ENCODE data around the gene WBP1.

- TF ChIP-seq ESRRG (CRISPR knock-in tag; IDR thresholded peaks at IDR 0.05) (no peak), ZC3H10 (CRISPR knock-in tag; IDR thresholded peaks at IDR 0.05) (no peak), ARNTL (CRISPR knock-in tag; IDR thresholded peaks at IDR 0.05; ENCODE audit: borderline replicate concordance, low read depth) (no peak), TOX (CRISPR knock-in tag; IDR thresholded peaks at IDR 0.05; ENCODE audit: borderline replicate concordance) (no peak), ZFP30 (CRISPR knock-in tag; IDR thresholded peaks at IDR 0.05) (no peak), ZNF565 (CRISPR knock-in tag; conservative IDR thresholded peaks at IDR 0.05; ENCODE audit: low read depth) (no peak), PATZ1 (CRISPR knock-in tag; IDR thresholded peaks at IDR 0.05; ENCODE audit: borderline replicate concordance) (no peak), CSDC2 (CRISPR knock-in tag; IDR thresholded peaks at IDR 0.05) (no peak), ZFP3 (CRISPR knock-in tag; IDR thresholded peaks at IDR 0.05) (no peak), ZNF70 (CRISPR knock-in tag; IDR thresholded peaks at IDR 0.05) (no peak), SNAI2 (CRISPR knock-in tag; IDR thresholded peaks at IDR 0.05) (no peak), TCF4 (CRISPR knock-in tag; IDR thresholded peaks at IDR 0.05; ENCODE audit: borderline replicate concordance) (no peak)
- TF ChIP-seq, protein P1, sequence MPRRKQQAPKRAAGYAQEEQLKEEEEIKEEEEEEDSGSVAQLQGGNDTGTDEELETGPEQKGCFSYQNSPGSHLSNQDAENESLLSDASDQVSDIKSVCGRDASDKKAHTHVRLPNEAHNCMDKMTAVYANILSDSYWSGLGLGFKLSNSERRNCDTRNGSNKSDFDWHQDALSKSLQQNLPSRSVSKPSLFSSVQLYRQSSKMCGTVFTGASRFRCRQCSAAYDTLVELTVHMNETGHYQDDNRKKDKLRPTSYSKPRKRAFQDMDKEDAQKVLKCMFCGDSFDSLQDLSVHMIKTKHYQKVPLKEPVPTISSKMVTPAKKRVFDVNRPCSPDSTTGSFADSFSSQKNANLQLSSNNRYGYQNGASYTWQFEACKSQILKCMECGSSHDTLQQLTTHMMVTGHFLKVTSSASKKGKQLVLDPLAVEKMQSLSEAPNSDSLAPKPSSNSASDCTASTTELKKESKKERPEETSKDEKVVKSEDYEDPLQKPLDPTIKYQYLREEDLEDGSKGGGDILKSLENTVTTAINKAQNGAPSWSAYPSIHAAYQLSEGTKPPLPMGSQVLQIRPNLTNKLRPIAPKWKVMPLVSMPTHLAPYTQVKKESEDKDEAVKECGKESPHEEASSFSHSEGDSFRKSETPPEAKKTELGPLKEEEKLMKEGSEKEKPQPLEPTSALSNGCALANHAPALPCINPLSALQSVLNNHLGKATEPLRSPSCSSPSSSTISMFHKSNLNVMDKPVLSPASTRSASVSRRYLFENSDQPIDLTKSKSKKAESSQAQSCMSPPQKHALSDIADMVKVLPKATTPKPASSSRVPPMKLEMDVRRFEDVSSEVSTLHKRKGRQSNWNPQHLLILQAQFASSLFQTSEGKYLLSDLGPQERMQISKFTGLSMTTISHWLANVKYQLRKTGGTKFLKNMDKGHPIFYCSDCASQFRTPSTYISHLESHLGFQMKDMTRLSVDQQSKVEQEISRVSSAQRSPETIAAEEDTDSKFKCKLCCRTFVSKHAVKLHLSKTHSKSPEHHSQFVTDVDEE (CRISPR knock-in tag; IDR thresholded peaks at IDR 0.05): no peak
Measured at GRCh38 chr2:74481431-74481830, 23.2 kb downstream of the WBP1 start.
